Effector memory CD8-positive, alpha-beta T cell (primary cell): ENCODE measurements around the gene ERC1.
A peak's percentile ranks its signal among the peaks of the same experiment; 100 is the strongest.
"Not testable (repeated sequence)": the region's sequence is repeated elsewhere in the genome, so short reads cannot be mapped to it uniquely, and the experiment has no call there.

Source experiments
- ATAC-seq: fragments of 150-1000 bp; cut with Tn5 transposase; replicated peaks from 2 replicates; pipeline ENCODE4 v1.10.0; 2021; ENCODE audit warnings: mild to moderate bottlenecking, moderate library complexity
- DNase-seq, 3 experiments: peaks; one replicate each; pipeline ENCODE4 v3.0.0; 2021
- H3K27ac Mint-ChIP-seq, 2 donors: one replicate each; pipeline ENCODE4 v1.8.0; 2022; ENCODE audit warnings: mild to moderate bottlenecking in 2 of 2, mixed read lengths in 2 of 2, moderate library complexity in 2 of 2
- H3K27me3 Mint-ChIP-seq, 2 donors: one replicate each; pipeline ENCODE4 v1.8.0; 2022; ENCODE audit warnings: mixed read lengths in 2 of 2
- H3K36me3 Mint-ChIP-seq: one replicate; pipeline ENCODE4 v1.8.0; 2022; ENCODE audit warnings: mild to moderate bottlenecking, moderate library complexity, mixed read lengths; ENCODE audit not compliant: insufficient read depth
- H3K4me1 Mint-ChIP-seq, 2 donors: one replicate each; pipeline ENCODE4 v1.8.0; 2022; ENCODE audit warnings: low read depth in 2 of 2, mixed read lengths in 2 of 2
- H3K4me3 Mint-ChIP-seq, 2 donors: one replicate each; pipeline ENCODE4 v1.8.0; 2022; ENCODE audit warnings: mild to moderate bottlenecking in 2 of 2, mixed read lengths in 2 of 2, moderate library complexity in 2 of 2
- H3K9me3 Mint-ChIP-seq, 2 donors: one replicate each; pipeline ENCODE4 v1.8.0; 2022; ENCODE audit warnings: mixed read lengths in 2 of 2

ERC1 gene

GRCh38 chr12:1050059-1050707 is 59.2 kb downstream of the ERC1 start:
- no peaks in the 10 kb centered on the region for H3K27me3 Mint-ChIP-seq
- DNase-seq = no peak
- H3K4me3 Mint-ChIP-seq = no peak overlapping the region
- no peaks in the 10 kb centered on the region for H3K9me3 Mint-ChIP-seq
- no peak for ATAC-seq
- peaks cover 3% of the 10 kb centered on the region for H3K36me3 Mint-ChIP-seq
- H3K27ac Mint-ChIP-seq = no peak overlapping the region
- peaks cover 4 to 7% of the 10 kb centered on the region in 2 donors for H3K4me1 Mint-ChIP-seq

GRCh38 chr12:1051672-1052071 is 60.6 kb downstream of the ERC1 start:
- not testable (repeated sequence) for H3K36me3 Mint-ChIP-seq, ATAC-seq, H3K27me3 Mint-ChIP-seq, DNase-seq, H3K27ac Mint-ChIP-seq, H3K4me1 Mint-ChIP-seq, H3K4me3 Mint-ChIP-seq, H3K9me3 Mint-ChIP-seq

- no peak for DNase-seq
- Mint-ChIP-seq H3K4me1 (peaks cover 4 to 11% of the 10 kb centered on the region in 2 donors), H3K27me3 (no peaks in the 10 kb centered on the region), H3K36me3 (peaks cover 3% of the 10 kb centered on the region), H3K27ac (no peak overlapping the region), H3K4me3 (no peak overlapping the region), H3K9me3 (no peaks in the 10 kb centered on the region)
- no peak for ATAC-seq
Observed at GRCh38 chr12:1053690-1054089, 62.7 kb downstream of the ERC1 start.

- H3K9me3 Mint-ChIP-seq = no peaks in the 10 kb centered on the region
- H3K4me1 Mint-ChIP-seq = peaks cover 4 to 11% of the 10 kb centered on the region in 2 donors
- no peaks in the 10 kb centered on the region for H3K27me3 Mint-ChIP-seq
- no peak for ATAC-seq
- peak overlapping the region in 1 of 2 donors; percentile 52 for H3K27ac Mint-ChIP-seq
- H3K36me3 Mint-ChIP-seq = peaks cover 3% of the 10 kb centered on the region
- H3K4me3 Mint-ChIP-seq = no peak overlapping the region
- no peak for DNase-seq
Observed at GRCh38 chr12:1054117-1054870, 63.3 kb downstream of the ERC1 start.

- H3K4me1 Mint-ChIP-seq = peaks cover 0 to 11% of the 10 kb centered on the region in 2 donors
- DNase-seq (no peak), ATAC-seq (no peak)
- H3K9me3 Mint-ChIP-seq = no peaks in the 10 kb centered on the region
- no peak overlapping the region for H3K4me3 Mint-ChIP-seq
- no peak overlapping the region for H3K27ac Mint-ChIP-seq
- no peaks in the 10 kb centered on the region for H3K36me3 Mint-ChIP-seq
- H3K27me3 Mint-ChIP-seq = no peaks in the 10 kb centered on the region
Observed at GRCh38 chr12:1056390-1056789, 65.4 kb downstream of the ERC1 start.

- Mint-ChIP-seq H3K4me3 (no peak overlapping the region), H3K9me3 (peaks cover 0 to under 1% of the 10 kb centered on the region in 2 donors), H3K4me1 (peaks cover 0 to 14% of the 10 kb centered on the region in 2 donors), H3K27ac (peak overlapping the region in 1 of 2 donors; percentile 59), H3K27me3 (no peaks in the 10 kb centered on the region), H3K36me3 (no peaks in the 10 kb centered on the region)
- no peak for DNase-seq
- no peak for ATAC-seq
Observed at GRCh38 chr12:1058423-1058822, 67.4 kb downstream of the ERC1 start.

- H3K4me1 Mint-ChIP-seq = peaks cover 0 to 12% of the 10 kb centered on the region in 2 donors
- peaks cover 2 to 8% of the 10 kb centered on the region in 2 donors for H3K9me3 Mint-ChIP-seq
- H3K4me3 Mint-ChIP-seq = no peak overlapping the region
- DNase-seq (no peak), ATAC-seq (no peak)
- H3K36me3 Mint-ChIP-seq = no peaks in the 10 kb centered on the region
- no peaks in the 10 kb centered on the region for H3K27me3 Mint-ChIP-seq
- no peak overlapping the region for H3K27ac Mint-ChIP-seq
Observed at GRCh38 chr12:1059162-1059561, 68.1 kb downstream of the ERC1 start.

- peaks cover 5% of the 10 kb centered on the region for H3K36me3 Mint-ChIP-seq
- H3K27me3 Mint-ChIP-seq = no peaks in the 10 kb centered on the region
- H3K9me3 Mint-ChIP-seq = peaks cover 2 to 16% of the 10 kb centered on the region in 2 donors
- no peak overlapping the region for H3K27ac Mint-ChIP-seq
- no peak overlapping the region for H3K4me3 Mint-ChIP-seq
- peaks cover 0 to 4% of the 10 kb centered on the region in 2 donors for H3K4me1 Mint-ChIP-seq
- no peak for ATAC-seq
- no peak for DNase-seq
Observed at GRCh38 chr12:1063852-1064251, 72.8 kb downstream of the ERC1 start.

GRCh38 chr12:1064317-1064716 is 73.3 kb downstream of the ERC1 start:
- Mint-ChIP-seq H3K27me3 (no peaks in the 10 kb centered on the region), H3K9me3 (peaks cover 2 to 16% of the 10 kb centered on the region in 2 donors), H3K4me3 (no peak overlapping the region), H3K27ac (no peak overlapping the region), H3K36me3 (peaks cover 5% of the 10 kb centered on the region), H3K4me1 (peaks cover 0 to 4% of the 10 kb centered on the region in 2 donors)
- no peak for ATAC-seq
- DNase-seq = no peak

GRCh38 chr12:1065629-1066028 is 74.6 kb downstream of the ERC1 start:
- H3K9me3 Mint-ChIP-seq = peaks cover 2 to 16% of the 10 kb centered on the region in 2 donors

GRCh38 chr12:1069846-1070245 is 78.8 kb downstream of the ERC1 start:
- no peak for ATAC-seq

More at GRCh38 chr12:1065629-1066028, 74.6 kb downstream of the ERC1 start:
- Mint-ChIP-seq H3K27me3 (no peaks in the 10 kb centered on the region), H3K4me3 (no peak overlapping the region), H3K4me1 (peaks cover 2 to 4% of the 10 kb centered on the region in 2 donors), H3K36me3 (peaks cover 5% of the 10 kb centered on the region), H3K27ac (no peak overlapping the region)
- ATAC-seq (no peak), DNase-seq (no peak)

GRCh38 chr12:1071182-1071581 is 80.2 kb downstream of the ERC1 start:
- H3K4me3 Mint-ChIP-seq = no peak overlapping the region
- H3K4me1 Mint-ChIP-seq = peaks cover 0 to 8% of the 10 kb centered on the region in 2 donors
- DNase-seq = no peak
- no peak for ATAC-seq
- H3K9me3 Mint-ChIP-seq = no peaks in the 10 kb centered on the region
- H3K36me3 Mint-ChIP-seq = peaks cover 3% of the 10 kb centered on the region
- H3K27ac Mint-ChIP-seq = peak overlapping the region in 1 of 2 donors; percentile 2
- no peaks in the 10 kb centered on the region for H3K27me3 Mint-ChIP-seq

More at GRCh38 chr12:1069846-1070245, 78.8 kb downstream of the ERC1 start:
- no peak for DNase-seq
- Mint-ChIP-seq H3K27ac (no peak overlapping the region), H3K27me3 (no peaks in the 10 kb centered on the region), H3K36me3 (peaks cover 6% of the 10 kb centered on the region), H3K4me3 (no peak overlapping the region), H3K4me1 (peaks cover 0 to 7% of the 10 kb centered on the region in 2 donors), H3K9me3 (peaks cover 0 to 7% of the 10 kb centered on the region in 2 donors)

- no peak overlapping the region for H3K4me3 Mint-ChIP-seq
- no peaks in the 10 kb centered on the region for H3K9me3 Mint-ChIP-seq
- peaks cover 8% of the 10 kb centered on the region in 2 donors for H3K4me1 Mint-ChIP-seq
- H3K27me3 Mint-ChIP-seq = no peaks in the 10 kb centered on the region
- ATAC-seq (no peak), DNase-seq (no peak)
- peaks cover 3% of the 10 kb centered on the region for H3K36me3 Mint-ChIP-seq
- H3K27ac Mint-ChIP-seq = no peak overlapping the region
Observed at GRCh38 chr12:1073652-1074051, 82.6 kb downstream of the ERC1 start.
